Left lung (tissue), 10 donors: Measurements from ENCODE around the gene NEDD1. TPM values are rescaled to one million over a fixed set of nuclear protein-coding genes. Genes with fewer than 3 reads are reported as not detected.

Source experiments
- ATAC-seq: fragments of 200-7000 bp; cut with Tn5 transposase; one replicate; pipeline ENCODE4 v1.9.1; 2020; ENCODE audit warnings: moderate library complexity
- DNase-seq, 4 donors: peaks; one replicate each; pipeline ENCODE4 v3.0.0-alpha.2; 2013 to 2020
- H3K27ac ChIP-seq, 2 donors: fragments of 200-600 bp; sonication (generic) in 1 of 2; one replicate each; pipeline versions ENCODE4 v1.5.0 to v1.8.0; 2020 to 2021
- H3K27me3 ChIP-seq, 2 donors: fragments of 200-600 bp; sonication (generic) in 1 of 2; one replicate each; pipeline versions ENCODE4 v1.5.0 to v1.8.0; 2020 to 2021
- H3K36me3 ChIP-seq, 2 donors: fragments of 200-600 bp; sonication (generic) in 1 of 2; one replicate each; pipeline versions ENCODE4 v1.5.0 to v1.8.0; 2020 to 2021
- H3K4me1 ChIP-seq, 2 donors: fragments of 200-600 bp; one replicate each; pipeline ENCODE4 v1.8.0; 2021
- H3K4me3 ChIP-seq, 2 donors: fragments of 200-600 bp; sonication (generic) in 1 of 2; one replicate each; pipeline versions ENCODE4 v1.5.0 to v1.8.0; 2020 to 2021; ENCODE audit warnings: mild to moderate bottlenecking in 1 of 2
- H3K9me3 ChIP-seq, 2 donors: fragments of 200-600 bp; sonication (generic) in 1 of 2; one replicate each; pipeline versions ENCODE4 v1.5.0 to v1.8.0; 2020 to 2021
- intact Hi-C, 2 donors: fragments of 100-400 bp; cut with DNase I; formaldehyde crosslinking; loops; one replicate each; pipeline versions ENCODE4 v1.11.2 to v1.14.2; 2022
- polyA plus RNA-seq, 6 donors: library from polyadenylated mRNA; unstranded; fragments of 120-200 nt; gene quantifications; one replicate each; pipeline ENCODE4 v1.2.1, GENCODE V29; 2013; ENCODE audit not compliant: insufficient read length in 6 of 6
- total RNA-seq, 2 donors: library from RNA; stranded (reverse); fragmentation: NEBNext Ultra II Directional; extraction: Animal tissue kit (Norgen Biotek cat#: 25700); gene quantifications; one replicate each; pipeline ENCODE4 v1.2.1, GENCODE V29; 2021
- TF ChIP-seq, protein P1 (sequence below), 2 donors: fragments of 200-600 bp; sonication (generic) in 1 of 2; IDR thresholded peaks; one replicate each; pipeline versions ENCODE4 v1.5.0 to v1.8.0; 2021; ENCODE audit warnings: antibody characterized with exemption in 2 of 2
- donor health status: DM: no; HTN: yes; CAD: no.
- donor health status: DM: no; HTN: no; CAD: no.

NEDD1 gene
- total and polyA plus RNA-seq, 8 donors, result 16.0 to 33.1 (median 27.4) TPM

DNA sequence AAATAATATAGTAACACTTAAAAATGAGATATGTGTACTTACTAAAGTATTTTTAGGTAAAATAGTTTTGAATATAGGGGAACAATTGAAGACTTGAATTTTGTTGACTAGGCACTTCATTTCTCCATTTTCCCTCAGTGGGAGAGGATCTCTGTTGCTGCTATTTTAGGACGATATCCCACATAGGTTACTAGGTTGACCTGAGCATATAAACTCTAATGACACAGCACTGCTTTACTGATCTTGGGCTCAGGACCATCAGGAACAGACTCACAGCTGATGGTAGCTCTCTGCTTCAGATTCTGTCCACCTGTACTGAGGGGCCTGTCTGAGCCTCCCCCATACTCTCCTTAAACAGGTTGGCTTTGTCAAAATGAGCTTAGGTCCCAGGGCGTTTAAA, 5.9 kb downstream of the NEDD1 start:
- DNase-seq, result no peak
- H3K27me3 ChIP-seq, result no peaks in the 10 kb centered on the region
- H3K4me3 ChIP-seq, result no peak overlapping the region
- H3K27ac ChIP-seq, result no peak overlapping the region
- no peak for ATAC-seq
- H3K4me1 ChIP-seq, result peaks cover 0 to 34% of the 10 kb centered on the region in 2 donors
- H3K9me3 ChIP-seq, result no peaks in the 10 kb centered on the region
- intact Hi-C loops, result no loop called here
- no peaks in the 10 kb centered on the region for H3K36me3 ChIP-seq
- TF ChIP-seq, protein P1, sequence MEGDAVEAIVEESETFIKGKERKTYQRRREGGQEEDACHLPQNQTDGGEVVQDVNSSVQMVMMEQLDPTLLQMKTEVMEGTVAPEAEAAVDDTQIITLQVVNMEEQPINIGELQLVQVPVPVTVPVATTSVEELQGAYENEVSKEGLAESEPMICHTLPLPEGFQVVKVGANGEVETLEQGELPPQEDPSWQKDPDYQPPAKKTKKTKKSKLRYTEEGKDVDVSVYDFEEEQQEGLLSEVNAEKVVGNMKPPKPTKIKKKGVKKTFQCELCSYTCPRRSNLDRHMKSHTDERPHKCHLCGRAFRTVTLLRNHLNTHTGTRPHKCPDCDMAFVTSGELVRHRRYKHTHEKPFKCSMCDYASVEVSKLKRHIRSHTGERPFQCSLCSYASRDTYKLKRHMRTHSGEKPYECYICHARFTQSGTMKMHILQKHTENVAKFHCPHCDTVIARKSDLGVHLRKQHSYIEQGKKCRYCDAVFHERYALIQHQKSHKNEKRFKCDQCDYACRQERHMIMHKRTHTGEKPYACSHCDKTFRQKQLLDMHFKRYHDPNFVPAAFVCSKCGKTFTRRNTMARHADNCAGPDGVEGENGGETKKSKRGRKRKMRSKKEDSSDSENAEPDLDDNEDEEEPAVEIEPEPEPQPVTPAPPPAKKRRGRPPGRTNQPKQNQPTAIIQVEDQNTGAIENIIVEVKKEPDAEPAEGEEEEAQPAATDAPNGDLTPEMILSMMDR (IDR thresholded peaks at IDR 0.05), result no peak

DNA sequence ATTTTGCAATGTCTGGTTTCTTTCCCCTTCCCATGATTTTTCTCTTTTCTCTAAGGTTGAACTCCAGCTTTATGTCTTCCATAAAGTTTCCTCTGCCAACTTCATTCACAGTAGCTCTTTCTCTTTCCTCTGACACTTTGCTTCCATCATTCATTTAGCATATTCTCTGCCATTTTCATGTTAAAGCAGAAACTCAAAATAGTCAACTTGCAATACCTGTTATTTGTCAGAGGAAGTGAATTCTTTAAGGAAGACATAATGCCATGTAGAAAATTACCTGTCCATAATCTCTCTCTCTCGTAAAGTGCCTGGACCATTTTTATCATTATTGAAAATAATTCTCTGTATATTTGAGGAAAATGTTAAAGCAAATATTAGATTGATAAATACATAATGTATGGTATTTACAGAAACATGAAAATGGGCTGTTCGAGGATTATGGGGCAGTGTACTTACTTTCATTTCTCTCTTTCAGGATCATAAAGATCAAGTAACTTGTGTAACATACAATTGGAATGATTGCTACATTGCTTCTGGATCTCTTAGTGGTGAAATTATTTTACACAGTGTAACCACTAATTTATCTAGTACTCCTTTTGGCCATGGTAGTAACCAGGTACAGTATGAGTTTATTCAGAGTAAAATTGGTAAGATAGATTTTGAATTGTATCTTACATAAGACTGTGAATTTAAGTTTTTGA, 12.6 kb downstream of the NEDD1 start:
- ATAC-seq (no peak), DNase-seq (no peak)
- no peaks in the 10 kb centered on the region for H3K27me3 ChIP-seq
- no peak overlapping the region for H3K27ac ChIP-seq
- H3K4me3 ChIP-seq, result no peak overlapping the region
- TF ChIP-seq, protein P1 (IDR thresholded peaks at IDR 0.05), result no peak
- no peaks in the 10 kb centered on the region for H3K4me1 ChIP-seq
- peaks cover 0 to 25% of the 10 kb centered on the region in 2 donors for H3K36me3 ChIP-seq
- no peaks in the 10 kb centered on the region for H3K9me3 ChIP-seq
- intact Hi-C loops, result no loop called here

DNA sequence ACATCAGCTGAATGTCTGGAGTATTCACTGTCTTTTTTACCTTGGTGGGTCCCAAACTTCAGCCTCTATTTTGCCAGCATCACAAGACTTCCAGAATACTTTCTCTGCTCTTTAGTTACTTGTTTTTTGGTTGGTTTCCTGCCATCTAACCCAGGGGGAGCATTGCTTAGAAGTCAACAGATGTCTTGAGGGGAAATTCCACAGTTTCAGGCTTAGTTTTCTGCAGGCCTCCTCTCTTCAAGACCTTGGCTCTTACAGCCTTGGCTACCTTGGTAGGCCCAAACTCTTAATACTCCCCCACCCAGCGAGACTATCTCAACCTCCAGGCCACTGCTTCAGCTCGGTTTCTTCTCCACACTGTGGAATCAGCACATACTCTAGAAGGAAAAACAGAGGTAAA, 41.7 kb downstream of the NEDD1 start:
- ATAC-seq, result no peak
- intact Hi-C loops, result no loop called here
- no peaks in the 10 kb centered on the region for H3K27me3 ChIP-seq
- H3K4me3 ChIP-seq, result no peak overlapping the region
- TF ChIP-seq, protein P1 (IDR thresholded peaks at IDR 0.05), result no peak
- H3K9me3 ChIP-seq, result no peaks in the 10 kb centered on the region
- no peaks in the 10 kb centered on the region for H3K4me1 ChIP-seq
- H3K36me3 ChIP-seq, result peaks cover 0 to 58% of the 10 kb centered on the region in 2 donors
- no peak for DNase-seq
- no peak overlapping the region for H3K27ac ChIP-seq

DNA sequence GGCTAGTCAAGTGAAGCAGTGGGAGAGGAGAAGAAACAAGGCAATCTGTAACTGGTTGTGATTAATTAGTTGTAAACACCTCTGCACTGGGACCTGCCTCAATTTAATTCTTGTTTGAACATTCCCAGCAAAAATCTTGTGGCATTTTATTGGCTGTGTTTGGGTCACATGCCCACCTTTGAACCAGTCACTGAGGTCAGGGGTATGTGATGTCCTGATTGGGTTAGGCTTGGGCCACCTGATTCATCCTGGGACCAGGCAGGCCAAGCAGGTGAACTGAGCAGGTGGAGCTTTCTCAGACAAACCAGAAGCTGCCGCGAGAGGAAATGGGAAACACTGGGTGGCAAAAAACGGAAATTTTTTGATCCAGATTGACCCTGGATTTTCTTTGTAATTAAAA, 72.5 kb downstream of the NEDD1 start:
- no peaks in the 10 kb centered on the region for H3K4me1 ChIP-seq
- H3K36me3 ChIP-seq, result no peaks in the 10 kb centered on the region
- no peak overlapping the region for H3K27ac ChIP-seq
- DNase-seq (no peak), ATAC-seq (no peak)
- intact Hi-C loops, result no loop called here
- peaks cover 0 to 4% of the 10 kb centered on the region in 2 donors for H3K27me3 ChIP-seq
- TF ChIP-seq, protein P1 (IDR thresholded peaks at IDR 0.05), result no peak
- no peak overlapping the region for H3K4me3 ChIP-seq
- no peaks in the 10 kb centered on the region for H3K9me3 ChIP-seq

DNA sequence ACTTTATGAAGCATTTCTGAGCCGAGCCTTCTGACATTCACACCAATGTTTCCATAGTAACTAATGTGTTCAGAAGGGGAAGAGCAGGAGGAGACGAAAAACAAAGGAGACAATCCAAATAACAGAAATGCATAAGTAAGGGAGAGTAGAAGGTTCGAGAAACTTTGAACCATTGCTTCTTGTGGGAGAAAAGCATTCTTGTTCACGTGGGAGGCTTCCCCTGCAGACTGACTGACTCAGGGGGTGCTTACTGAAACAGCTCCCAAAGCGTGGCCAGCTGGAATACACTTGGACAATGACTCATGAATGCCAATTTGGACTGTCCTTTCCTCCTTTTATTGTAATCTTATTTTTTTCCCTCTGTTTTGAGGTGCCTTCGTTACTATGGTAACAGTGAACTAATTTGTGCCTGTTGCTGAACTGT, 73.9 kb downstream of the NEDD1 start:
- peak; percentile 38 for ATAC-seq
- intact Hi-C loops, result loop anchor here in 1 of 2 donors (10.0 kb wide), 1 partner anchor 396 kb away; no protein-coding TSS in a partner anchor

More for the DNA sequence above, 73.9 kb downstream of the NEDD1 start:
- Histone ChIP-seq H3K9me3 (no peaks in the 10 kb centered on the region), H3K36me3 (no peaks in the 10 kb centered on the region), H3K4me1 (peaks cover 0 to 9% of the 10 kb centered on the region in 2 donors), H3K27me3 (peaks cover 10 to 19% of the 10 kb centered on the region in 2 donors), H3K4me3 (no peak overlapping the region), H3K27ac (no peak overlapping the region)
- TF ChIP-seq, protein P1 (IDR thresholded peaks at IDR 0.05), result no peak
- DNase-seq, result no peak
